Fibroblast of skin of scalp (primary cell): ENCODE results near the gene NPDC1.

ENCODE experiments used
- DNase-seq: peaks from one replicate; pipeline ENCODE4 v3.0.0-alpha.2; 2013

The NPDC1 gene

DNA sequence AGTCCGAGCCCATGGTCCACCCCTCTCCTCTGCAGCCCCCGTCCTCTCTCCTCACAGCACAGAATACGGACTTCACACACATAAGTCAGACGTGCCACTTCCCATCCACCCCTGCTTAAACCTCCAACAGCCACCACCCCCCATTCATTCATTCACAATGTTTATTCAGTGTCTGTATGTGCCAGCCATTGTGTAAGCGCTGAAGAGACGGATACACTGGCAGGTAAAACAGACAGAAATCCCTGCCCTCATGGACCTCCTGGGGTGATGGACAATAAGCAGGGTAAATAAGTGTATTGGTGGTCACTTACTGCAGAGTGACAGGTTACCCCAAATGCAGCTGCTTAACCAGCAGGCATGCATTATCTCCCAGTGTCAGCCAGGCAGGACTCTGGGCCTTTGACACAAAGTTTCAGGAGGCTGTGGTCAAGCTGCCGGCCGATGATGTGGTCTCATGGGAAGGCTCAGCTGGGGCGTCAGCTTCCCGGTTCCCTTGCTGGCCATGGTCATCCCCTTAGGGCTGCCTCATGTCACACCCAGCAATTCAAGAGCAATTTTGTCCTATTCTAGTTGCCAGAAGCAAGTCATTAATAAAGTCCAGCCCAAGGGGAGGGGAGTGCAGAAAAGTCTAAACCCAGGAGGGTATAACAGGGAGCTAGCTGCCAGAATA, 55.6 kb downstream of the NPDC1 start:
- no peak for DNase-seq
